Lower lobe of right lung (tissue), 2 donors: Measurements from ENCODE around the gene SYNE4. TPM values are rescaled to one million over a fixed set of nuclear protein-coding genes. Genes with fewer than 3 reads are reported as not detected.
A peak's percentile ranks its signal among the peaks of the same experiment; 100 is the strongest.

Experiments used
- ATAC-seq, 2 donors: fragments of 200-7000 bp; cut with Tn5 transposase; one replicate each; pipeline ENCODE4 v1.9.1; 2020 to 2022; ENCODE audit warnings: mild to moderate bottlenecking in 2 of 2, moderate library complexity in 2 of 2
- DNase-seq: peaks from one replicate; pipeline ENCODE4 v3.0.0-alpha.2; 2020
- H3K27ac ChIP-seq: fragments of 200-600 bp; one replicate; pipeline ENCODE4 v1.8.0; 2022
- H3K27me3 ChIP-seq: fragments of 200-600 bp; one replicate; pipeline ENCODE4 v1.8.0; 2022; ENCODE audit warnings: low read depth
- H3K36me3 ChIP-seq: fragments of 200-600 bp; one replicate; pipeline ENCODE4 v1.8.0; 2022; ENCODE audit warnings: mild to moderate bottlenecking
- H3K4me1 ChIP-seq: fragments of 200-600 bp; one replicate; pipeline ENCODE4 v1.8.0; 2022
- H3K4me3 ChIP-seq: fragments of 200-600 bp; one replicate; pipeline ENCODE4 v1.8.0; 2022; ENCODE audit warnings: mild to moderate bottlenecking
- H3K9me3 ChIP-seq: fragments of 200-600 bp; one replicate; pipeline ENCODE4 v1.8.0; 2022
- intact Hi-C: fragments of 100-400 bp; cut with DNase I; formaldehyde crosslinking; loops from one replicate; pipeline ENCODE4 v1.11.0; 2022
- total RNA-seq: library from RNA; stranded (reverse); fragmentation: NEBNext Ultra II Directional; extraction: Animal tissue kit (Norgen Biotek cat#: 25700); gene quantifications from one replicate; pipeline ENCODE4 v1.2.1, GENCODE V29; 2021
- TF ChIP-seq, protein P1 (sequence below): fragments of 200-600 bp; IDR thresholded peaks from one replicate; pipeline ENCODE4 v1.8.0; 2022; ENCODE audit warnings: antibody characterized with exemption, mild to moderate bottlenecking
- donor health status: DM: no; HTN: yes; CAD: no; lungs with severe emphysema.

SYNE4 gene
- total RNA-seq, 1 donor from 2014 or later, result 8.9 TPM

DNA sequence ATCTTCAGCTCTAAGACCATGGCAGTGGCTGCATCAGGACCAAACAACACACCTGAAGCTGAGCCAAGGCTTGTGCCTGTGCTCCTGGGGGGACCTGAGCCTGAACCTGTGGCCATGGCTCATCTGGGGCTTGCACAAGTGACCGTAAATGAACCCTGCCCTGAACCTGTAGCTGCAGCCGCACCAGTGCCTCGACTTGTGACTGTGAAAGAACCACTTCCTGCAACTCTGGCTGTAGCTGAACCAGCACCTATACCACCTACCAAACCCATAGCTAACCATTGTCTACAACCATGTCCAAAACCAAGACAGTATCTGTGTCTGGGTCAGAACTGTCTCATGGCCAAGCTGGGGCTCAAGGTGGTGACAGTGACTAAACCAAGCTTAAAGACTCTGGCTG, 41.8 kb downstream of the SYNE4 start:
- Histone ChIP-seq H3K27me3 (peaks cover 24% of the 10 kb centered on the region), H3K4me1 (no peaks in the 10 kb centered on the region), H3K27ac (no peak overlapping the region), H3K4me3 (no peak overlapping the region), H3K36me3 (no peaks in the 10 kb centered on the region), H3K9me3 (no peaks in the 10 kb centered on the region)
- intact Hi-C loops, result no loop called here
- TF ChIP-seq, protein P1, sequence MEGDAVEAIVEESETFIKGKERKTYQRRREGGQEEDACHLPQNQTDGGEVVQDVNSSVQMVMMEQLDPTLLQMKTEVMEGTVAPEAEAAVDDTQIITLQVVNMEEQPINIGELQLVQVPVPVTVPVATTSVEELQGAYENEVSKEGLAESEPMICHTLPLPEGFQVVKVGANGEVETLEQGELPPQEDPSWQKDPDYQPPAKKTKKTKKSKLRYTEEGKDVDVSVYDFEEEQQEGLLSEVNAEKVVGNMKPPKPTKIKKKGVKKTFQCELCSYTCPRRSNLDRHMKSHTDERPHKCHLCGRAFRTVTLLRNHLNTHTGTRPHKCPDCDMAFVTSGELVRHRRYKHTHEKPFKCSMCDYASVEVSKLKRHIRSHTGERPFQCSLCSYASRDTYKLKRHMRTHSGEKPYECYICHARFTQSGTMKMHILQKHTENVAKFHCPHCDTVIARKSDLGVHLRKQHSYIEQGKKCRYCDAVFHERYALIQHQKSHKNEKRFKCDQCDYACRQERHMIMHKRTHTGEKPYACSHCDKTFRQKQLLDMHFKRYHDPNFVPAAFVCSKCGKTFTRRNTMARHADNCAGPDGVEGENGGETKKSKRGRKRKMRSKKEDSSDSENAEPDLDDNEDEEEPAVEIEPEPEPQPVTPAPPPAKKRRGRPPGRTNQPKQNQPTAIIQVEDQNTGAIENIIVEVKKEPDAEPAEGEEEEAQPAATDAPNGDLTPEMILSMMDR, result no peak
- no peak for ATAC-seq
- no peak for DNase-seq

DNA sequence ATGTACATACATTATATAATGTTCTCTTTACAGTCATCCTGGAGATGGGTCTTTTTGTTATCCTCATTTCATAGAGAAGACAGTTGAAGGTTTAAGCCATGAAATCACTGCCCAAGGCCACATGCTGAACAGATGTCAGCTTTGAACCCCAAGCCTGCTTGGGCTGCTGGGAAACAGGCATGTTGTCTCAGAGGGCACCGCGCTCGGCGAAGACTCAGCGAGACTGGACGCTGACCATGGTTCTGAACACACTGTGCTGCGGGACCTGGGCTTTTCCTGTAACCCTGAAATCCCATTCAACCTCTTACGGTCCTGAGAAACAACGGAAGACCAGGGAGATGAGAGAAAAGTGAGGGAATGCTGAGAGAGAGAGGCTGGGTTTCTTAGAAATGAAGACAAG, 45.1 kb downstream of the SYNE4 start:
- TF ChIP-seq, protein P1, result no peak
- no peak overlapping the region for H3K27ac ChIP-seq
- intact Hi-C loops, result no loop called here
- H3K4me1 ChIP-seq, result peaks cover 7% of the 10 kb centered on the region
- no peaks in the 10 kb centered on the region for H3K9me3 ChIP-seq
- DNase-seq (no peak), ATAC-seq (no peak)
- H3K4me3 ChIP-seq, result no peak overlapping the region
- H3K27me3 ChIP-seq, result peaks cover 55% of the 10 kb centered on the region
- H3K36me3 ChIP-seq, result no peaks in the 10 kb centered on the region

GRCh38 chr19:35960432-35960972, 48.1 kb downstream of the SYNE4 start:
- peaks cover 59% of the 10 kb centered on the region for H3K27me3 ChIP-seq
- no peak overlapping the region for H3K27ac ChIP-seq
- H3K4me3 ChIP-seq, result no peak overlapping the region
- H3K9me3 ChIP-seq, result no peaks in the 10 kb centered on the region
- DNase-seq (no peak), ATAC-seq (no peak)
- no peaks in the 10 kb centered on the region for H3K36me3 ChIP-seq
- H3K4me1 ChIP-seq, result peaks cover 7% of the 10 kb centered on the region
- TF ChIP-seq, protein P1, result no peak
- intact Hi-C loops, result no loop called here

DNA sequence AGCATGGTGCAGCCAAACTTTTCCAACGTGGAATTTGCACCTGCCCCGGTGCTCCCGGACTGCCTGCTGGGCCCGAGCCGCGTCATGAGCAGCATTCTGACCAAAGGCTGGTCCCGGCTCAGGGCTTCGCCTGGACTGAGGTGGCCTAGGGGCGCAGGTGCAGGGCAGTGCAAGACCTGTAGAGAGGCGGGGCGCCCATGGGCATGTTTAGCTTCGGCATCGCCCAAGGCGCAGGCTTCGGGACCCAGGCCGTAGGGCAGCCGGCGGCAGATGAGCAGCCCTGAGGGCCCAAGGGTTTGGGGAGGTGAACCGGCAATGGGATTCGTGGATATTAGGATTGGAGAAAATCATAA, 48.7 kb downstream of the SYNE4 start:
- H3K27me3 ChIP-seq, result peaks cover 53% of the 10 kb centered on the region
- TF ChIP-seq, protein P1, result no peak

GRCh38 chr19:35959040-35959967, 49.3 kb downstream of the SYNE4 start:
- peak overlapping the region; percentile 24 for H3K27ac ChIP-seq
- H3K27me3 ChIP-seq, result peaks cover 47% of the 10 kb centered on the region
- ATAC-seq (peak; percentile 91), DNase-seq (peak; percentile 83)
- no peaks in the 10 kb centered on the region for H3K9me3 ChIP-seq
- intact Hi-C loops, result no loop called here
- TF ChIP-seq, protein P1, result peak; percentile 45
- no peaks in the 10 kb centered on the region for H3K36me3 ChIP-seq
- peaks cover 7% of the 10 kb centered on the region for H3K4me1 ChIP-seq
- H3K4me3 ChIP-seq, result peak overlapping the region; percentile 36

More for the DNA sequence above, 48.7 kb downstream of the SYNE4 start:
- H3K4me3 ChIP-seq, result no peak overlapping the region
- peaks cover 7% of the 10 kb centered on the region for H3K4me1 ChIP-seq
- H3K27ac ChIP-seq, result no peak overlapping the region
- DNase-seq (no peak), ATAC-seq (peak in 1 of 2 donors; percentile 12)
- H3K9me3 ChIP-seq, result no peaks in the 10 kb centered on the region
- no peaks in the 10 kb centered on the region for H3K36me3 ChIP-seq
- intact Hi-C loops, result no loop called here
